Type B pancreatic cell (in vitro differentiated cells): Measurements from ENCODE around the gene PPP1R11. TPM values are rescaled to one million over a fixed set of nuclear protein-coding genes. Genes with fewer than 3 reads are reported as not detected.

Experiments
- DNase-seq: peaks from one replicate; pipeline ENCODE4 v3.0.0; 2021; ENCODE audit warnings: mixed read lengths; ENCODE audit not compliant: unreplicated experiment; ENCODE audit errors: extremely low spot score
- H3K27ac Mint-ChIP-seq: 2 replicates; pipeline ENCODE4 v1.8.0; 2021; ENCODE audit warnings: mild to moderate bottlenecking, mixed read lengths
- H3K27me3 Mint-ChIP-seq: 2 replicates; pipeline ENCODE4 v1.8.0; 2021; ENCODE audit warnings: mixed read lengths
- H3K36me3 Mint-ChIP-seq: 2 replicates; pipeline ENCODE4 v1.8.0; 2021; ENCODE audit warnings: mixed read lengths
- H3K4me1 Mint-ChIP-seq: one replicate; pipeline ENCODE4 v1.8.0; 2021; ENCODE audit warnings: mixed read lengths; ENCODE audit not compliant: unreplicated experiment
- H3K4me3 Mint-ChIP-seq: 2 replicates; pipeline ENCODE4 v1.8.0; 2021; ENCODE audit warnings: mild to moderate bottlenecking, mixed read lengths
- H3K9me3 Mint-ChIP-seq: 2 replicates; pipeline ENCODE4 v1.8.0; 2021; ENCODE audit warnings: mixed read lengths
- CTCF ChIP-seq: fragments of 200-600 bp; sonication (generic); conservative IDR thresholded peaks from 2 replicates; pipeline ENCODE4 v1.5.0; 2021; ENCODE audit warnings: antibody characterized with exemption, mild to moderate bottlenecking
- total RNA-seq: library from RNA; stranded (reverse); gene quantifications from 2 replicates; pipeline ENCODE4 v1.2.1, GENCODE V29; 2021; ENCODE audit warnings: low replicate concordance

Gene PPP1R11
- total RNA-seq, 1 donor from 2014 or later = 40.0 TPM

GRCh38 chr6:30041821-30042220, 25.2 kb upstream of the PPP1R11 start:
- no peak for TF ChIP-seq CTCF
- no peaks in the 10 kb centered on the region for H3K27me3 Mint-ChIP-seq
- peaks cover 10% of the 10 kb centered on the region for H3K4me1 Mint-ChIP-seq
- DNase-seq = no peak
- H3K27ac Mint-ChIP-seq = no peak overlapping the region
- H3K9me3 Mint-ChIP-seq = no peaks in the 10 kb centered on the region
- no peak overlapping the region for H3K4me3 Mint-ChIP-seq
- H3K36me3 Mint-ChIP-seq = peaks cover 3% of the 10 kb centered on the region

GRCh38 chr6:30042476-30042875, 24.5 kb upstream of the PPP1R11 start:
- Mint-ChIP-seq H3K27me3 (no peaks in the 10 kb centered on the region), H3K36me3 (no peaks in the 10 kb centered on the region), H3K9me3 (no peaks in the 10 kb centered on the region), H3K4me1 (peaks cover 10% of the 10 kb centered on the region), H3K27ac (no peak overlapping the region), H3K4me3 (no peak overlapping the region)
- no peak for TF ChIP-seq CTCF
- no peak for DNase-seq

- Mint-ChIP-seq H3K27ac (no peak overlapping the region), H3K27me3 (no peaks in the 10 kb centered on the region), H3K9me3 (no peaks in the 10 kb centered on the region), H3K4me3 (no peak overlapping the region), H3K36me3 (no peaks in the 10 kb centered on the region), H3K4me1 (peaks cover 10% of the 10 kb centered on the region)
- DNase-seq = no peak
- TF ChIP-seq CTCF = no peak
These were observed 24.1 kb upstream of the PPP1R11 start for GRCh38 chr6:30042914-30043313.

GRCh38 chr6:30043744-30044143, 23.3 kb upstream of the PPP1R11 start:
- no peak for TF ChIP-seq CTCF
- Mint-ChIP-seq H3K4me1 (peaks cover 10% of the 10 kb centered on the region), H3K36me3 (no peaks in the 10 kb centered on the region), H3K27me3 (no peaks in the 10 kb centered on the region), H3K4me3 (no peak overlapping the region), H3K9me3 (no peaks in the 10 kb centered on the region), H3K27ac (no peak overlapping the region)
- no peak for DNase-seq

GRCh38 chr6:30044630-30045029, 22.4 kb upstream of the PPP1R11 start:
- Mint-ChIP-seq H3K27me3 (no peaks in the 10 kb centered on the region), H3K36me3 (no peaks in the 10 kb centered on the region), H3K4me1 (peaks cover 10% of the 10 kb centered on the region), H3K27ac (no peak overlapping the region), H3K4me3 (no peak overlapping the region), H3K9me3 (no peaks in the 10 kb centered on the region)
- no peak for DNase-seq
- no peak for TF ChIP-seq CTCF

GRCh38 chr6:30047220-30047619, 19.8 kb upstream of the PPP1R11 start:
- H3K27me3 Mint-ChIP-seq = no peaks in the 10 kb centered on the region
- no peak for DNase-seq
- H3K4me3 Mint-ChIP-seq = no peak overlapping the region
- no peaks in the 10 kb centered on the region for H3K9me3 Mint-ChIP-seq
- H3K4me1 Mint-ChIP-seq = peaks cover 10% of the 10 kb centered on the region
- TF ChIP-seq CTCF = no peak
- H3K27ac Mint-ChIP-seq = no peak overlapping the region
- H3K36me3 Mint-ChIP-seq = no peaks in the 10 kb centered on the region
